DMS 273 (cell line): ENCODE measurements around the gene BTG2.

Experiments
- DNase-seq: peaks from one replicate; lab custom pipeline; 2025; ENCODE audit not compliant: unreplicated experiment; lab: John Stamatoyannopoulos, UW

Gene BTG2

DNA sequence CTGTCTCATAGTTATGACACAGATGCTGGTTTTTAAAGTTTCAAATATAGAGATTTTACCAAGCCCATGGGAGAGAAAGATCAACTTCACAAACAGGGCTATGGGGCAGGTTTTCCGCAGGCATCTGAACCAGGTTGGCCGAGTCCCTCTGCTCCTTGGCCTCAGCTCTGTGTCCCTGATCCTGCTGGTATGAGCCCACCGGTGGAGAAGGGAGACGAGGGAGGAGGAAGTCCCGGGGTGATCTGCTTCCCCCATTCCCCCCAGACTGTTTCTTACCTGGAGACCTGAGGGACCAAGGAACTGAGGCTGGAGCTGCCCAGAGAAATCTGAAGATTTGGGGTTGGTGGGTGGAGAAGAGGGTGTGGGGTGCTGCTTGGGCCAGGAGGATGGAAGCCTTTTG is 28.9 kb upstream of the BTG2 start:
- DNase-seq, result no peak

- DNase-seq, result no peak
Observed at GRCh38 chr1:203276916-203277545, 28.3 kb upstream of the BTG2 start.

DNA sequence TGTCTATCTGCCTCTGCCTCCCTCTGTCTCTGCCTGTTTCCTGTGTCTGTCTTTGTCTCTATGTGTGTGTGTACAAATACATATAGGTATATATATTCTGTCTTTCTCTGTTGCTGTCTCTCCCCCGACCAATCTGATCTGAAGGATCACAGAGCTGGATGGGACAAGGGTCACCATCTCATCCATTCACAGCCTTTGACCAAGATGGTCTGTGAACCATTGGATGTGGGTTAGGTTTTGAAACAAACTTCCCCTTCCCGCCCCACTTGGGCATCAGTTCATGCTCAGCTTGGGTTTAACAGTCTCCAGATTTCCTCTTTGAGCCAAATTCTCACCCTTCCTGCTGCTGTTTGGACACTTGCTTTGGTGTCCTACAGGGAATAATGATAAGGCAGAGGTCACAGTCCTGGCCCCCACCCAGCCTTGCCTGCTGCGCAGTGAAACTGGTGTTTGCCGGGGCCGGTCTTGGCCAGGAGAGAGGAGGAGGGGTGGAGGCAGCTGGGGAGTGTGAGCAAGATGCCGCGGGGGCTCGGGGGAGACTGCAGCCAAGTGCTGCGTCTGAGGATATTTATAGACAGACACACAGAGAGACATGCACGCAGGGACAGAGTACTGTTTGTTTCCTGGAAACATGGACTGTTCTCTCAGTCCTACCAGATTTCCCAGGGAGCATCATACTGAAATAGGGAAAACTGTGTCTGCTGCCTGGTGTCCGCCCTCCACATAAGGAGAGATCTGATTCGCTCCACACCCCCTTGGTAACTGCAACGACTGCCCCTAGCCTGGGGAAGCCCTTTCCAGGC is 27.0 kb upstream of the BTG2 start:
- DNase-seq, result peak; percentile 89

- no peak for DNase-seq
Observed at GRCh38 chr1:203278885-203279406, 26.4 kb upstream of the BTG2 start.

DNA sequence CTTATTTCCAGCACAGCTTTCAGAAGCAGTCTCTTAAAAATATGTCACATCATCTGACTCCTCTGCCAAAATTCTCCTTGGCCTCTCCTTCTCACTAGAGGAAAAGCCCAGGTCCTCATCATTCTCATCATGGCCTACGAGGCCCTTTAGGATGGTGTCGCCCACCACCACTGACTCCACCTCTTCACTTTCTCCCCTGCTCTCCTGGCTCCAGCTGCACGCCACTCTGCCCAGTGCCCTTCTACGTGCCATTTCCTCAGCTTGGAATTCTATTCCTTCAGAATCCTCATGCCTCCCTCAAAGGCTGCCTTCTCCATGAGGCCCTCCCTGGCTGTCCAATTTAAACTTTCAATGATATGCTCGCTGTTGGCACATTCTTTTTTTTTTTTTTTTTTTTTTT is 25.3 kb upstream of the BTG2 start:
- DNase-seq, result no peak

DNA sequence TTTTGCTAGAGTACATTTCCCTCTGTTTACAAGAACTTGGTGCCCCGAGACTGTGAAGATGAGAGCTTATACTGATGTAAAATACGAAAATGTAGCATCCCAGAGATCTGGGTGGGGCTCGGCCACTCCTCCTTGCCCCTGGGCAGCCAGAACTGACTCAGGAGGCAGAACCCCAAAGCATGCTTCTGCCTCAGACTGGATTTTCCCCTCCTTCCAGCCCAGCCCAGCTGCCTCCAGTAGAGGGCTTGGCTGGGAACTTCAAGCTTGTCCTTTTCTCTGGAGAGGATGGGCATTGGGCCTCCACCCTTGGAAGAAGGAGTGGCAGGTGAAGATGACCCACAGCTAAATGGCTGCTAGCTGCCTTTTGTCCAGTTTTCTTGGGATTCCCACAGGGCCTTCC is 24.3 kb upstream of the BTG2 start:
- DNase-seq, result peak; percentile 51

DNA sequence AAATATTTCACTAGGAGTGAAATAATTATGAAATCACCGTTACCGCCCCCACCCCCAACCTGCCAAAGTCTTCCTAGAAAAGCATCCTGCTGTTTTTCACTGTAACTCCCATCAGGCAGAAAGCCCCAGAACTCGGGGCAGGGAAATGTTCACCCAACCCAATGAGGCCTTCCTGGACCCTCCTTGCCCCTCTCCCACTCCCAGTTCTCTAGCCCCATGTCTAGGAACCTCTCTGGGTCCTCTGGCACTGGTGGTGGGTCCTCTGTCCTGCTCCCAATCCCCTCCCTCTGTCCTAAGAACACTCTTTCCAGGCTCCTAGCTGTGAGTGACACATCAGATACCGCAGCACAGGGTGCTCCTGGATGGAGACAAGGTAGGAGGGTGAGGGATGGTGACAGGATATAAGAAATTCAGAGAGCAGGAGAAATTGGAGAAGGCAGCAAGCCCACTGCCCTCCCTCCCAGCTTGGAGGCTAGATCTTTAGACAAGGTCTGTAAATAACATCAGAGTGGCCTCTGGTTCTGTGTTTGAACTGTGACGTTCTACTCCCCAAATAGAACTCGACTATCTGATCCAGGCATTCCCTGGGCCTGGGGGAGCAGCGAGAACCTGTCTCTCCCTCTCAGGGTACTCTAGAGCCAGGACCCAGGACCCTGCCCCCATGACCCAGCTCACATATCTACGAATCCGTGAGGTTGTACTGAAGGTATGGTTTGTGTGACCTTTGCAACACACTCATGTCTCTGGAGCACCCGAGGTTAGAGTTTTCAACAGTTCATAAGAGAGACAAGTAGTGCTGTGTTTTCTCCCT is 23.3 kb upstream of the BTG2 start:
- DNase-seq, result no peak

DNA sequence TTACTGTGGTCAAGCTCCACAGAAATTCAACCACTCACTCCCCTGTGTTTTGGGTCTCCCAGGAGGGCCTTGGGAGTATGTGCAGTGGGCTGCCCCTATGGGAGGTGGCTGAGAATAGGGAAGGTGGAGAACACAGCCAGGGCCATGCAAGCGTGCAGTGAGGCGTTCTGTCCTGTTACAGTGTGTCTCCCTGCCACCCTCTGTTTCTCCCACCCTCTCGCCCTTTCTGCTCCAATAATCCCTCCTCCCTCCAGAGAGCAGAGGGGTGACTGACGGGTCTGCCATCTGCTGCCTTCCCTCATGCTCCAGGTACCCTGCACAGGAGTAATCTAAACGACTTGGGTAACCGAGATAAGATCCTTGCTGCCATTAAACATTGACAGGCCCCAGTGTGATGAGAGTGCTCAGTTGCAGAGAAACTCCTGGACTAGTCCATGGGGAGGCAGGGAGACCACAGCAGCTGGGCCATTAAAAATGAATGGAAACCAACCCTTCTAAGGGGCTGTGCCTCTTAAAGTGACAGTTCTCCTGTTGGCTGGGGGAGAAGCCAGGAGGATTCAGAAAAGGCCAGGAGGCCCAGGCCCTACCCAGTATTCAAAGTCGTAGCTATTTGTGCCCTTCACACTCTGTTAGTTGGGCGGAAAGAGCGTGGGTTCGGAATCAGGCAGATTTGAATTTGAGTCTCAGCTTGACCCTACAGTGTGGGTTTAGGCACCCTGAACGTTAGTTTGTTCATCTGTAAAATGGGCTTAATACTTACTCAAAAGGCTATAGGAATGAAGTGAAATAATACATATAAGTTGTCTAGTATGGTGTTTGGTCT is 22.4 kb upstream of the BTG2 start:
- DNase-seq, result peak; percentile 91

DNA sequence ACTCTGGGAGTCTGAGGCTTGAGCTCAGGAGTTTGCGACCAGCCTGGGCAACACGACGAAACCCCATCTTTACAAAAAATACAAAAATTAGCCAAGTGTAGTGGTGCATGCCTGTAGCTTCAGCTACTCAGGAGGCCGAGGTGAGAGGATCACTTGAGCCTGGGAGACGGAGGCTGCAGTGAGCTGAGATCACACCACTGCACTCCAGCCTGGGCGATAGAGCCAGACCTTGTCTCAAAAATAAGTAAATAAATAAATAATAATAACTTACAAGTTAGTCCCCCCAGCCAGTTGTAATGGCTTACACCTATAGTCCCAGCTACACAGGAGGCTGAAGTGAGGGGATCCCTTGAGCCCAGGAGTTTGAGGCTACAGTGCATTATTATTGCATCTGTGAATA is 21.7 kb upstream of the BTG2 start:
- DNase-seq, result no peak

GRCh38 chr1:203284411-203285123 is 20.8 kb upstream of the BTG2 start:
- DNase-seq, result no peak

DNA sequence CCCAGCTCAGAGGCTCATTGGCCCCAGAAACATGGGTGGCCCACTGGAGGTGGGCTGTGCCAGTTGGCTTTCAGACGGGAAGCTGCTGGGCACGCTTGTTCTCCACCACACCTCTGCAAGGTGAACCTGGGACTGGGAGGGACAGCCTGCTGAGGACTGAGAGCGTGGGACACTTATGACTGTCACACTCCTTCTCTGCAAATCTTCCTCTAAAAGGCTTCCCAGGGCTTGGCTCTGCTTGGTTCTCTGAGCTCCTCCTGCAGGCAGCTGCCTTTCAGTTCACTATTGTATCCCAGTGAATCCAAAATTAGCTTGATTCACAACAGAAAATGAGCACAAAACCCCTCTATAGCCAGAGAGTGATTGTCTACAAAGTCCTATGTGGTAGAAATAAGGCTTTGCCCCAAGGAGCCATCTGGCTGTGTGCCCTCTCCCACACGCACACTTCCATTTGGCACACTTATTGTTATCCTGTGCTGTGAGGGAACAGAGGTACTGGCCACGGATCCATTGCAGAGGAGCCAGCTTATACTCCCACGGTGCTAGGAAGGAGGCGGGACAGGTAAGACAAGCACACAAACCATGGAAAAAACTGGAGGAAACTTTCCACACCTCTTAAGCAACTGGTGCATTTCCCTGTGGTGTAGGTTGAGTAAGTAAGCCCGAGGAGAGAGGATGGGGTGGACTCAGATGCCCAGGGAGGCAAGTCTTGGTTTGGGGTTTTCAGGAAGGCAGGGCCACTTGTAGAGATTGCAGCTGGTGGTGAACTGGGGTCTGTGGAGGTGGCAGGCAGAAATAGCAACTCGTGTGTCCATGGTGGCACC is 18.9 kb upstream of the BTG2 start:
- peak; percentile 61 for DNase-seq

GRCh38 chr1:203287109-203287893 is 18.0 kb upstream of the BTG2 start:
- peak; percentile 83 for DNase-seq

- DNase-seq, result no peak
Observed at GRCh38 chr1:203287898-203288297, 17.4 kb upstream of the BTG2 start.

- peak; percentile 37 for DNase-seq
Observed at GRCh38 chr1:203288400-203288799, 16.9 kb upstream of the BTG2 start.

DNA sequence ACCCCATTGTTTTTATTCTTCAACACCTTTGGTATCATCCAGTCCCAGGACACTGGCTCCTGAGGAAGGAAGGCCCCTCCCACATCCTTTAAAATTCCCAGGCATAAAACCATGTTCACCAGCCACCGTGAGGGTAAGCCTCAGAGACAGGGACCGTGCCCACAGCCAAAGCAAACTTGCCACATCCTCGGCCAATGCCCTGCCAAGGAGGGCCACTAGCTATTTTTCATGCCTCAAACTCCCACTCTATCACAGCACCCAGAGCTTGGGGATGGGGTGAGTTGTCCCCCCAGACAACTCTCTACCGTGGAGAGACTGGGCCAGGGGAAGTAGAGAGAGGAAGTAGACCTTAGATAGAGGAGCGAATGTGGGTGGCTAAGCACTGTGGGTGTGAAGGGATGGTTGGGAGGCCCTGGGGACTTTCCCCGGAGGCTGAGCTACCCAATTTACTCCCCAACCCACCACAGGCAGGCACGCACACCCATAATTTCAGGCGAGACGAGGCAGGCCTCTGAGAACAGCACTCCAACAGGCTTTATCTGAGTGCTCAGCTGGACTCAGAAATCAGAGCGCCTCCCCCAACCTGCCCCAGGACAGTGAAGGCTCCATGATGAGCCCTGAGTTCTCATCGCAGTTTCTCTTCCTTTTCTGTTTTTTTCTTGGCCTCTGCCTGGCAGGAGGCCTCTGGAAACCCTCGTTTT is 15.9 kb upstream of the BTG2 start:
- DNase-seq, result peak; percentile 76

- DNase-seq, result no peak
Observed at GRCh38 chr1:203289982-203290260, 15.4 kb upstream of the BTG2 start.

- peak; percentile 99 for DNase-seq
Observed at GRCh38 chr1:203290261-203291089, 14.8 kb upstream of the BTG2 start.
